GM12878 (cell line): ENCODE data around the gene LMX1A. TPM values are rescaled to one million over a fixed set of nuclear protein-coding genes. Genes with fewer than 3 reads are reported as not detected.

Source experiments
- ATAC-seq: fragments of 200-7000 bp; cut with Tn5 transposase; 3 replicates; pipeline ENCODE4 v1.9.1; 2020; ENCODE audit warnings: mild to moderate bottlenecking, moderate library complexity
- BruUV-seq: library from RNA; stranded (reverse); fragments of 400-500 nt; replicated peaks from 2 replicates; lab custom pipeline; 2021; lab: Mats Ljungman, UMichigan
- CTCF ChIA-PET: fragments of 300-600 bp; sonication (Branson Sonifier 250); formaldehyde crosslinking; extraction: SDS; loops from one replicate; lab custom pipeline; 2021; ENCODE audit warnings: inconsistent platforms; lab: Yijun Ruan, JAX
- POLR2A ChIA-PET: fragments of 350-600 bp; formaldehyde crosslinking; extraction: SDS; loops from one replicate; lab custom pipeline; 2021; ENCODE audit warnings: inconsistent platforms; lab: Charles Lee
- RAD21 ChIA-PET: fragments of 300-600 bp; sonication (Branson Sonifier 250); formaldehyde crosslinking; loops from one replicate; lab custom pipeline; 2023; ENCODE audit warnings: antibody characterized with exemption; ENCODE audit not compliant: unreplicated experiment; lab: Charles Lee
- SMC1A ChIA-PET: fragments of 300-600 bp; sonication (Branson Sonifier 250); formaldehyde crosslinking; loops from one replicate; lab custom pipeline; 2023; ENCODE audit not compliant: unreplicated experiment, uncharacterized antibody; lab: Charles Lee
- DNase-seq: peaks from one replicate; pipeline ENCODE4 v3.0.0-alpha.2; 2011; ENCODE audit warnings: low read depth, low spot score
- FAIRE-seq: peaks from 3 replicates; lab custom pipeline; 2011; peaks lifted over from hg19 to GRCh38; lab: Jason Lieb, UNC
- H2AFZ ChIP-seq: 2 replicates; pipeline ENCODE4 v1.6.0; 2011; ENCODE audit warnings: low read depth, low read length, control low read depth; ENCODE audit not compliant: control insufficient read depth
- H3K27ac ChIP-seq: 2 replicates; pipeline ENCODE4 v1.5.1; 2011; ENCODE audit warnings: control low read depth; ENCODE audit not compliant: control insufficient read depth, insufficient read depth
- H3K27me3 ChIP-seq, 2 experiments: replicated peaks in 1 of 2; 2 replicates each; pipeline versions ENCODE4 v1.6.0 to v1.6.1; 2011; ENCODE audit warnings: low read length in 1 of 2; ENCODE audit not compliant: control insufficient read depth in 2 of 2, insufficient read depth in 2 of 2
- H3K36me3 ChIP-seq, 2 experiments: 2 replicates each; pipeline ENCODE4 v1.5.1; 2011; ENCODE audit warnings: low read length in 1 of 2; ENCODE audit not compliant: control insufficient read depth in 2 of 2, insufficient read depth in 2 of 2
- H3K4me1 ChIP-seq: 2 replicates; pipeline ENCODE4 v1.6.1; 2011; ENCODE audit warnings: mild to moderate bottlenecking, low read length, moderate library complexity, mixed read lengths; ENCODE audit not compliant: control insufficient read depth, insufficient read depth
- H3K4me2 ChIP-seq: 2 replicates; pipeline ENCODE4 v1.6.0; 2011; ENCODE audit warnings: control low read depth; ENCODE audit not compliant: control insufficient read depth, insufficient read depth
- H3K4me3 ChIP-seq: fragments of 200-600 bp; sonication (generic); 2 replicates; pipeline ENCODE4 v1.5.1; 2016
- H3K79me2 ChIP-seq: 2 replicates; pipeline ENCODE4 v1.6.0; 2011; ENCODE audit warnings: low read length; ENCODE audit not compliant: control insufficient read depth, insufficient read depth
- H3K9ac ChIP-seq: 2 replicates; pipeline ENCODE4 v1.8.0; 2011; ENCODE audit warnings: low read length, control low read depth, mixed read lengths; ENCODE audit not compliant: control insufficient read depth, insufficient read depth
- H3K9me3 ChIP-seq: replicated peaks from 3 replicates; pipeline ENCODE4 v1.5.1; 2011; ENCODE audit warnings: mild to moderate bottlenecking, low read length; ENCODE audit not compliant: control insufficient read depth, insufficient read depth
- H4K20me1 ChIP-seq: 2 replicates; pipeline ENCODE4 v1.6.0; 2011; ENCODE audit not compliant: control insufficient read depth, insufficient read depth
- CBFB ChIP-seq: IDR thresholded peaks from 2 replicates; pipeline ENCODE4 v1.6.1; 2016; ENCODE audit warnings: antibody characterized with exemption, low read depth
- CTCF ChIP-seq, 3 experiments: IDR thresholded peaks in 2 of 3; conservative IDR thresholded peaks in 1 of 3; 2 replicates each; pipeline ENCODE4 v1.5.1; 2011; ENCODE audit warnings: low read depth in 3 of 3, low read length in 3 of 3, mild to moderate bottlenecking in 3 of 3, control low read depth in 2 of 3, moderate library complexity in 2 of 3, inconsistent platforms in 1 of 3, mixed read lengths in 1 of 3; ENCODE audit not compliant: control insufficient read depth in 2 of 3, insufficient read depth in 1 of 3; ENCODE audit errors: extremely low read depth in 1 of 3
- EZH2 ChIP-seq: IDR thresholded peaks from 2 replicates; pipeline ENCODE4 v1.6.1; 2012; ENCODE audit warnings: low read depth, mild to moderate bottlenecking, control low read depth, inconsistent platforms, low read length, borderline replicate concordance; ENCODE audit not compliant: control insufficient read depth
- KLF5 ChIP-seq: fragments of 450-650 bp; IDR thresholded peaks from 2 replicates; pipeline ENCODE4 v1.6.1; 2014; ENCODE audit warnings: mild to moderate bottlenecking; ENCODE audit not compliant: partially characterized antibody
- MEF2A ChIP-seq: IDR thresholded peaks from 2 replicates; pipeline ENCODE4 v1.6.1; 2011; ENCODE audit warnings: low read depth, mild to moderate bottlenecking, low read length, moderate library complexity; ENCODE audit not compliant: insufficient read depth
- MTA3 ChIP-seq: IDR thresholded peaks from 2 replicates; pipeline ENCODE4 v1.6.1; 2012; ENCODE audit warnings: low read length, inconsistent platforms, borderline replicate concordance
- NBN ChIP-seq: fragments of 450-650 bp; IDR thresholded peaks from 2 replicates; pipeline ENCODE4 v1.6.1; 2016
- PAX8 ChIP-seq: fragments of 450-650 bp; IDR thresholded peaks from 2 replicates; pipeline ENCODE4 v1.6.1; 2017; ENCODE audit warnings: mild to moderate bottlenecking, moderate library complexity
- RAD21 ChIP-seq: IDR thresholded peaks from 2 replicates; pipeline ENCODE4 v1.6.1; 2011; ENCODE audit warnings: mild to moderate bottlenecking, low read depth, low read length, moderate library complexity; ENCODE audit not compliant: insufficient read depth
- SIN3A ChIP-seq: IDR thresholded peaks from 2 replicates; pipeline ENCODE4 v1.6.1; 2012; ENCODE audit warnings: low read depth, low read length, improper control_type of control experiment
- SMC3 ChIP-seq: IDR thresholded peaks from 2 replicates; pipeline ENCODE4 v1.6.1; 2011; ENCODE audit warnings: low read length, improper control_type of control experiment, borderline replicate concordance
- SREBF2 ChIP-seq: IDR thresholded peaks from 2 replicates; pipeline ENCODE4 v1.6.1; 2012; ENCODE audit warnings: mild to moderate bottlenecking, low read length
- SRF ChIP-seq, 2 experiments: IDR thresholded peaks; 2 replicates each; pipeline ENCODE4 v1.6.1; 2011; ENCODE audit warnings: low read depth in 2 of 2, low read length in 2 of 2, mild to moderate bottlenecking in 1 of 2, moderate library complexity in 1 of 2
- WGBS: methylation state at CpG from one replicate; pipeline ENCODE4 v1.1.6; 2016; ENCODE audit warnings: low lambda C conversion rate; ENCODE audit not compliant: insufficient replicate concordance, insufficient coverage; ENCODE audit errors: missing lambda C conversion rate; 5-methylcytosine and 5-hydroxymethylcytosine counted together
- in situ Hi-C: fragments of 300-500 bp; cut with MboI; formaldehyde crosslinking; loops from 9 replicates; pipeline ENCODE4 v1.14.3; 2018; ENCODE audit warnings: mixed read lengths
- intact Hi-C: fragments of 100-400 bp; cut with micrococcal nuclease; formaldehyde crosslinking; loops from one replicate; pipeline ENCODE4 v1.14.2; 2022; ENCODE audit not compliant: unreplicated experiment
- polyA plus RNA-seq, 11 experiments: library from polyadenylated mRNA; depleted of rRNA in 4 of 11; unstranded in 6 of 11; stranded (reverse) in 5 of 11; fragments of >200 nt; fragmentation: Nextera tagmentation in 4 of 11; fragmentation: Illumina TruSeq in 1 of 11; extraction: Ambion mirVana in 4 of 11; extraction: Trizol in 1 of 11; gene quantifications; 1 replicate in 1 of 11; 2 replicates in 10 of 11; pipeline versions ENCODE4 v1.2.1 to v1.2.3, GENCODE V29; 2011 to 2016; ENCODE audit warnings: inconsistent platforms in 2 of 11, missing spikeins in 2 of 11, low read depth in 1 of 11
- total RNA-seq, 4 experiments: library from RNA; depleted of rRNA in 3 of 4; stranded (reverse); fragments of >200 nt in 3 of 4; fragmentation: Illumina TruSeq in 1 of 4; extraction: Trizol in 1 of 4; gene quantifications; 2 replicates each; pipeline versions ENCODE4 v1.2.1 to v1.2.3, GENCODE V29; 2013 to 2021

LMX1A gene
- total and polyA plus RNA-seq, 10 of the 15 experiments (the other 5 are each of a cell fraction or from before 2014, with no cell fraction given), result not detected

DNA sequence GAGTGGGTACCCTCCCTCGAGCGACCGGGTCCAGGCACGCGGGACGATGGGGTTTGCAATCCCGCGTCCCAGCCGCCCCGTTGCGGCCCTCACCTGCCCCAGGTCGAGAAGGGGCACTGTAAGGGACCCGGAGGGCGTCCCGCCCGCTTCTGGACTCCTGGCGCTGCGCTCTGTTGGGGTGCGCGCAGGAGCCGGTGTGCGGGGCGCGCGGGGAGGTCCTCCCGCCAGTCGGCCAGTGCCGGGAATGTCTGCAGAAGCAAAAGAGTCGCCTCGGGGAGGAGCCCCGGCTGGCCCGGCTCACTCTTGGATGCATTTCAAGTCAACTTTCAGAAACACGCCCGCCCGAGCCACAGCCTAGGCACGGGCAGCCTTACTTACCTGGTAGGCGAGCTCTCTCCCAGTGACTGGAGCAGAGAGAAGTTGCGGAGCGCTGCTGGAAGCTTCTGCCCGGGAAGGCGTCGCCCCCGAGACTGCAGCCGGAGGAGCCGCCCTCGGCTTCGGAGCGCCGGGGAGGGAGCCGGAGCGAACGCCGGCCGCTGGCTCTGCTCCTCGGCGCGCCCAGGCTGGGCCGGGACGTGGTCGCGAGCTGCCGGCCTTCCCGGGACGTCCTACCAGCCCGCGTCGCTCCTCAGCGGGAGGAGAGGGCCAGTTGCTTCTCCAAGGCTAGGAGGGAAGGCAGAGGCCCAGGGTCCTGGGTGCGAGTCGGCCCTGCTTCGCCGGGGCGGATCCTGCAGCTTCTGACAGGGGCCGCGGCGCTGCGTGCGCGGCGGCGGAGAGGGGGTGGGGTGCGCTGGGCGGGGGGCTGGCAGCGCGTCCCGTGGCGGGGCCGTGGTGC is at the start of gene LMX1A (continued):
- TF ChIP-seq SREBF2 (no peak), NBN (no peak), CBFB (no peak)
- TF ChIP-seq, all 136 proteins: peak for 0

DNA sequence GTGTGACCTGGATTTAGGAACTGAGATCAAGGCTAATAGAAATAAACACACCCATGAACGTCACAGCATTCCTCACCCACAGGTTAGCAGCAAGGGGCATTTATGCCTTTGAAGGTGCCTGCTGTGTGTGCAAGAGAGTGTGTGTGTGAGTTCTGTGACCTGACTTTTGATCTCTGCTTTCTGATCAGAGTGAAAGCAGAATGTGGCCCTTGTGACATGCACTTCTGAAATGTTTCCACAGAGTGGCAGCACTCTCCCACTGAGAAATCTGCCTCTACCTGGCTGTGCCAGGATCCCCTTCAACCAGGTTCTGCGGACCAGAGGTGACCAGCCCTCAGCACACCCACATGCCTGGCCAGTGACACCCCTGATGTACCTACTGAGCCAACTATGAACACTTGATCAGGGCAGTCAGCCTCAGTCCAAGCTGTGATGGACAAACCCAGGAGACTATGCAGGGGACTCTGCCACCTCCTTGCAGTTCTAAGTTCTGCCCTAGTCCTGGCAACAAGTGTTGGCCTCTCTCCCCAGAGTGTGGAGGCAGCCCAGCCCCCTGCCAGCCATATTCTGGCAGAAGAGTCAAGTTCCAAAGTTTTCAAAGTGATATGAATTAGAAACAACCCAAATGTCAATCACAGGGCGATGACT is 47.4 kb upstream of the LMX1A start:
- H2AFZ ChIP-seq, result no peak overlapping the region
- FAIRE-seq (peak; percentile 92), DNase-seq (no peak), ATAC-seq (peak; percentile 90)
- in situ Hi-C loops, result no loop called here
- TF ChIP-seq MTA3, result no peak
- no peak for TF ChIP-seq EZH2
- TF ChIP-seq PAX8, result no peak
- TF ChIP-seq CTCF (IDR thresholded peaks at IDR 0.05 in 2 of 3, conservative IDR thresholded peaks at IDR 0.05 in 1 of 3; ENCODE audit: control insufficient read depth in 2 of 3, extremely low read depth in 1 of 3, insufficient read depth in 1 of 3, low read depth in 3 of 3, low read length in 3 of 3), result peak; percentile 66 to 71 (median 69); a peak in 5 of 6 replicates
- TF ChIP-seq SIN3A, result no peak
- TF ChIP-seq SRF (IDR thresholded peaks at IDR 0.05; ENCODE audit: low read depth in 2 of 2, low read length in 2 of 2), result no peak
- TF ChIP-seq RAD21, result peak; percentile 55
- TF ChIP-seq KLF5, result no peak
- TF ChIP-seq SMC3, result peak; percentile 79
- no peak for TF ChIP-seq MEF2A
- no peaks in the 10 kb centered on the region for H3K9me3 ChIP-seq
- H3K27me3 ChIP-seq, result peaks cover 0 to 3% of the 10 kb centered on the region in 2 experiments; a peak in 2 of 4 replicates
- H3K9ac ChIP-seq, result no peak overlapping the region
- no peaks in the 10 kb centered on the region for H4K20me1 ChIP-seq
- CTCF ChIA-PET, result interaction anchor here (0.7 to 3.6 kb wide), 8 partner anchors 11 to 195 kb away, joined by 3 to 29 read pairs (median 4); no protein-coding TSS in a partner anchor
- H3K36me3 ChIP-seq, result no peaks in the 10 kb centered on the region
- H3K79me2 ChIP-seq, result no peaks in the 10 kb centered on the region
- H3K4me1 ChIP-seq, result no peaks in the 10 kb centered on the region
- no TSS peak for BruUV-seq
- intact Hi-C loops, result loop anchor here (1.0 kb wide), 1 partner anchor 189 kb away; no protein-coding TSS in a partner anchor
- RAD21 ChIA-PET, result interaction anchor here (1.0 to 1.5 kb wide), 2 partner anchors 11 to 20 kb away, joined by 3 read pairs; no protein-coding TSS in a partner anchor
- POLR2A ChIA-PET, result no interaction called here
- SMC1A ChIA-PET, result interaction anchor here (0.7 to 1.5 kb wide), 5 partner anchors 10 to 510 kb away, joined by 3 to 4 read pairs (median 4); no protein-coding TSS in a partner anchor
- H3K27ac ChIP-seq, result no peak overlapping the region
- WGBS, result 31% methylated on average over 3 of the region's 3 CpGs
- no peak overlapping the region for H3K4me2 ChIP-seq
- no peak overlapping the region for H3K4me3 ChIP-seq
